B cell (primary cell): ENCODE results near the gene ANKRD33. TPM values are rescaled to one million over a fixed set of nuclear protein-coding genes. Genes with fewer than 3 reads are reported as not detected.

Experiments
- ATAC-seq: fragments of 200-7000 bp; cut with Tn5 transposase; one replicate; pipeline ENCODE4 v1.10.0; 2021; ENCODE audit warnings: low read depth, mild to moderate bottlenecking, moderate number of reproducible peaks, moderate library complexity
- CTCF ChIA-PET: fragments of 350-600 bp; sonication (Branson Sonifier 250); formaldehyde crosslinking; loops from one replicate; lab custom pipeline; 2021; ENCODE audit warnings: antibody characterized with exemption, inconsistent platforms; lab: Charles Lee
- POLR2A ChIA-PET: fragments of 350-600 bp; sonication (Branson Sonifier 250); formaldehyde crosslinking; loops from one replicate; lab custom pipeline; 2021; ENCODE audit warnings: antibody characterized with exemption; lab: Charles Lee
- DNase-seq: peaks from one replicate; pipeline ENCODE4 v3.0.0; 2013
- H2AFZ ChIP-seq: 2 replicates; pipeline ENCODE4 v1.6.1; 2012; ENCODE audit warnings: mild to moderate bottlenecking, low read depth, low read length; ENCODE audit not compliant: insufficient read depth, poor library complexity, severe bottlenecking
- H3K27ac ChIP-seq, 2 donors: 1 replicate in 1 of 2; 2 replicates in 1 of 2; pipeline ENCODE4 v1.5.1; 2012 to 2013; ENCODE audit warnings: low read length in 2 of 2, mild to moderate bottlenecking in 2 of 2, moderate library complexity in 1 of 2
- H3K27me3 ChIP-seq, 4 experiments: fragments of 200-600 bp in 1 of 4; sonication (generic) in 1 of 4; replicated peaks in 1 of 4; 1 replicate in 2 of 4; 2 replicates in 2 of 4; pipeline versions ENCODE4 v1.6.1 to v1.7.0; 2013 to 2016; ENCODE audit warnings: low read length in 3 of 4, mild to moderate bottlenecking in 2 of 4, mixed read lengths in 1 of 4, moderate library complexity in 1 of 4; ENCODE audit not compliant: insufficient read depth in 4 of 4, control insufficient read depth in 3 of 4; ENCODE audit errors: control extremely low read depth in 1 of 4
- H3K36me3 ChIP-seq, 2 experiments: replicated peaks in 1 of 2; 1 replicate in 1 of 2; 2 replicates in 1 of 2; pipeline versions ENCODE4 v1.6.1 to v1.7.1; 2013; ENCODE audit warnings: low read length in 1 of 2; ENCODE audit not compliant: insufficient read depth in 2 of 2, control insufficient read depth in 1 of 2; ENCODE audit errors: control extremely low read depth in 1 of 2, extremely low read depth in 1 of 2
- H3K4me1 ChIP-seq, 2 donors: fragments of 200-600 bp in 1 of 2; sonication (generic) in 1 of 2; 1 replicate in 1 of 2; 2 replicates in 1 of 2; pipeline versions ENCODE4 v1.5.1 to v1.6.1; 2013 to 2017; ENCODE audit warnings: low read length in 2 of 2; ENCODE audit not compliant: control insufficient read depth in 2 of 2, insufficient read depth in 2 of 2
- H3K4me2 ChIP-seq: replicated peaks from 2 replicates; pipeline ENCODE3; 2012; ENCODE audit warnings: mild to moderate bottlenecking, low read depth, low read length; ENCODE audit not compliant: poor library complexity, severe bottlenecking
- H3K4me3 ChIP-seq, 5 experiments: fragments of 200-600 bp in 1 of 5; sonication (generic) in 1 of 5; 1 replicate in 3 of 5; 2 replicates in 2 of 5; pipeline versions ENCODE4 v1.5.1 to v1.7.0; 2011 to 2016; ENCODE audit warnings: low read length in 4 of 5, mild to moderate bottlenecking in 4 of 5, low read depth in 2 of 5, control low read depth in 1 of 5, moderate library complexity in 1 of 5; ENCODE audit not compliant: insufficient read depth in 1 of 5; ENCODE audit errors: control extremely low read depth in 1 of 5, extremely low read depth in 1 of 5
- H3K79me2 ChIP-seq: fragments of 200-600 bp; sonication (generic); one replicate; pipeline ENCODE4 v1.6.0; 2016; ENCODE audit warnings: low read length; ENCODE audit not compliant: control insufficient read depth, insufficient read depth
- H3K9ac ChIP-seq: fragments of 200-600 bp; sonication (generic); 2 replicates; pipeline ENCODE4 v1.6.1; 2017; ENCODE audit warnings: mild to moderate bottlenecking, low read length, moderate library complexity
- H3K9me3 ChIP-seq, 3 donors: one replicate each; pipeline versions ENCODE4 v1.6.1 to v1.7.1; 2013; ENCODE audit warnings: low read length in 2 of 3; ENCODE audit not compliant: control insufficient read depth in 2 of 3, insufficient read depth in 1 of 3; ENCODE audit errors: control extremely low read depth in 1 of 3
- H4K20me1 ChIP-seq: 2 replicates; pipeline ENCODE4 v1.6.0; 2012; ENCODE audit warnings: mild to moderate bottlenecking, low read length; ENCODE audit not compliant: insufficient read depth, control insufficient read depth, poor library complexity, severe bottlenecking
- H3K27ac Mint-ChIP-seq: one replicate; pipeline ENCODE4 v1.8.0; 2021; ENCODE audit warnings: mixed read lengths
- H3K27me3 Mint-ChIP-seq: one replicate; pipeline ENCODE4 v1.8.0; 2021; ENCODE audit warnings: mixed read lengths
- H3K4me1 Mint-ChIP-seq: one replicate; pipeline ENCODE4 v1.8.0; 2021; ENCODE audit warnings: mixed read lengths
- H3K4me3 Mint-ChIP-seq: one replicate; pipeline ENCODE4 v1.8.0; 2021; ENCODE audit warnings: mixed read lengths
- H3K9me3 Mint-ChIP-seq: one replicate; pipeline ENCODE4 v1.8.0; 2022; ENCODE audit warnings: mixed read lengths; ENCODE audit not compliant: insufficient read depth
- CTCF ChIP-seq: fragments of 200-600 bp; IDR thresholded peaks from one replicate; pipeline ENCODE4 v1.8.0; 2022; ENCODE audit warnings: antibody characterized with exemption, mild to moderate bottlenecking
- EZH2 ChIP-seq: IDR thresholded peaks from 2 replicates; pipeline ENCODE4 v1.6.1; 2012; ENCODE audit warnings: borderline replicate concordance, low read depth, mild to moderate bottlenecking, moderate library complexity, low read length; ENCODE audit not compliant: insufficient read depth, poor library complexity, severe bottlenecking
- WGBS: methylation state at CpG from one replicate; pipeline ENCODE4 v1.1.5; 2013; ENCODE audit warnings: missing lambda C conversion rate; ENCODE audit not compliant: insufficient coverage; 5-methylcytosine and 5-hydroxymethylcytosine counted together
- intact Hi-C: fragments of 100-400 bp; cut with micrococcal nuclease; formaldehyde crosslinking; loops from one replicate; pipeline ENCODE4 v1.10.0; 2022
- polyA plus RNA-seq: library from polyadenylated mRNA; depleted of rRNA; stranded (reverse); fragments of >200 nt; gene quantifications from 2 replicates; pipeline ENCODE4 v1.2.3, GENCODE V29; 2012
- total RNA-seq, 2 donors: library from RNA; stranded (reverse); fragments of 120-200 nt in 1 of 2; gene quantifications; 1 replicate in 1 of 2; 2 replicates in 1 of 2; pipeline versions ENCODE4 v1.2.3 to v1.2.4, GENCODE V29; 2013 to 2022

Gene ANKRD33
- total and polyA plus RNA-seq, 2 donors (not counting 1 experiment from before 2014, with no cell fraction given): not detected

GRCh38 chr12:51891843-51892242, 3.9 kb downstream of the ANKRD33 start:
- Histone ChIP-seq H2AFZ (no peak overlapping the region), H3K27ac (no peak overlapping the region), H3K79me2 (no peaks in the 10 kb centered on the region), H3K9ac (no peak overlapping the region), H4K20me1 (no peaks in the 10 kb centered on the region), H3K4me1 (peaks cover 0 to 7% of the 10 kb centered on the region in 2 donors), H3K4me3 (no peak overlapping the region), H3K4me2 (no peak overlapping the region), H3K27me3 (peaks cover 0 to 15% (median 0%) of the 10 kb centered on the region in 4 experiments), H3K36me3 (no peaks in the 10 kb centered on the region), H3K9me3 (peaks cover 0 to 9% (median 0%) of the 10 kb centered on the region in 3 donors)
- H3K9me3 Mint-ChIP-seq: no peaks in the 10 kb centered on the region
- ChIA-PET POLR2A (no interaction called here), CTCF (interaction anchor here (1.2 to 3.4 kb wide), 3 partner anchors 16 to 89 kb away, joined by 4 to 17 read pairs (median 6); no protein-coding TSS in a partner anchor)
- DNase-seq: no peak
- intact Hi-C loops: loop anchor here (1.0 kb wide), 1 partner anchor 88 kb away; no protein-coding TSS in a partner anchor
- TF ChIP-seq CTCF (peak; percentile 44), EZH2 (no peak)
- H3K4me1 Mint-ChIP-seq: no peaks in the 10 kb centered on the region
- no peak overlapping the region for H3K4me3 Mint-ChIP-seq
- ATAC-seq: no peak
- H3K27me3 Mint-ChIP-seq: peaks cover 11% of the 10 kb centered on the region
- H3K27ac Mint-ChIP-seq: no peak overlapping the region

- intact Hi-C loops: no loop called here
- no peak for DNase-seq
These were observed 5.9 kb downstream of the ANKRD33 start for GRCh38 chr12:51893786-51894185.

More at GRCh38 chr12:51893786-51894185, 5.9 kb downstream of the ANKRD33 start:
- H3K4me3 ChIP-seq: no peak overlapping the region
- H4K20me1 ChIP-seq: no peaks in the 10 kb centered on the region
- no peaks in the 10 kb centered on the region for H3K9me3 ChIP-seq
- no peaks in the 10 kb centered on the region for H3K79me2 ChIP-seq
- no peak overlapping the region for H3K27ac Mint-ChIP-seq
- ChIA-PET CTCF (interaction anchor here (0.8 to 3.4 kb wide), 5 partner anchors 18 to 132 kb away, joined by 3 to 17 read pairs (median 5); no protein-coding TSS in a partner anchor), POLR2A (no interaction called here)
- no peak overlapping the region for H3K4me3 Mint-ChIP-seq
- H3K27me3 ChIP-seq: peaks cover 0 to 16% (median 0%) of the 10 kb centered on the region in 4 experiments
- ATAC-seq: no peak
- H3K36me3 ChIP-seq: no peaks in the 10 kb centered on the region
- no peak overlapping the region for H2AFZ ChIP-seq
- WGBS: 90% methylated on average over 2 of the region's 6 CpGs
- H3K4me1 ChIP-seq: no peaks in the 10 kb centered on the region
- H3K9ac ChIP-seq: no peak overlapping the region
- no peaks in the 10 kb centered on the region for H3K9me3 Mint-ChIP-seq
- TF ChIP-seq EZH2 (no peak), CTCF (no peak)
- peaks cover 18% of the 10 kb centered on the region for H3K27me3 Mint-ChIP-seq
- H3K27ac ChIP-seq: no peak overlapping the region
- no peaks in the 10 kb centered on the region for H3K4me1 Mint-ChIP-seq
- H3K4me2 ChIP-seq: no peak overlapping the region
